HG03460 (cell line): ENCODE data around the gene CRACR2A.

Experiments used
- ATAC-seq: cut with Tn5 transposase; IDR thresholded peaks from one replicate; pipeline ENCODE4 v1.9.1; 2021; ENCODE audit not compliant: unreplicated experiment

CRACR2A gene

DNA sequence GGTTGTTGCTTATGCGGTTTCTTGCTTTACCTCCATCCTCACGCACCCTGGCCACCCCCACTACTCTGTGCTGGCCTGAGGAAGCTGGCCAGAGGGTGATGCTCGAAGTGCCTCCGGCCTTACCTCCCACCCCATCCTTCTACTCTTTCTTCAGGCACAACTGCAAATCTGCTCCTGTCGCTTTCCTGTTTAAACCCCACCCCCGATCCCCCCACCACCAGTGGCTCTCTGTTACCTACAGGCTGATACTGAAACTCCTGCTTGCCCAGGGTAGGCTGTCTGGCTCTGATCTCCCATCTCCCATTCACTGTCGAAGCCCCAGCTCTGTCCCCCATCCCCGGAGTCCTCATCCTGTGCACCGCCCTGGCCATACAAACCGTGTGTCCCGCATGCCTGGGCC, 150.4 kb downstream of the CRACR2A start:
- ATAC-seq: no peak

DNA sequence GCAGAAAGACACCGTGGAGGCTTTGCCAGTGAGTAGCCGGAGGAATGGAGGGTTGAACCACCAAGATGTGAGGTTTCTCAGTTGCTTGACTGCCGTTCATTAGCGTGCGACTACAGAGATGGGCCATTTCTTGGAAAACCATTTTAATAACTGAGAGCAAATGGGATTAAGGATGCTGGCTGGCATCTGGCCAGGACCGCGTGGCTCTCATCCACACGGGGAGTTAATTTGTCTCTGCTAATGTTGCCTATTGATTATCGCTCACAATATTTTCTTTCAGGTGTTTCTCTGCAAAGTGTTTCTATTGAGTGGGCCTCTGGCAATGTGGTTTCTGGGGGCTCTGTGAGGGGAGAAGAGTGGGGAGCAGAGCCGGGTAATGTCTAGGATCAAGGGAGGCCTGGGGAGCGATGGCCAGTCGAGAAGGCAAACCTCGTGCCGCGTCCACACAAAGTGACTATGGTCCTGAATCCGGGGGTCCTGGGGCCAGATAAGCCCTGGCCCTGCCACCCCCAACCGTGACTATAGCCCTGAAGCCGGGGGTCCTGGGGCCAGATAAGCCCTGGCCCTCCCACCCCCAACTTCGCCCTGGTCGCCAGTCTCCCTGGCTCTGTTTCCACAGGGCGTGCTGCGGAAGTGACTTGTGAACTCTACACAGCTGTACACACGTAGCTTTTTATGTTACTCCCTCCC, 151.3 kb downstream of the CRACR2A start:
- ATAC-seq: no peak

DNA sequence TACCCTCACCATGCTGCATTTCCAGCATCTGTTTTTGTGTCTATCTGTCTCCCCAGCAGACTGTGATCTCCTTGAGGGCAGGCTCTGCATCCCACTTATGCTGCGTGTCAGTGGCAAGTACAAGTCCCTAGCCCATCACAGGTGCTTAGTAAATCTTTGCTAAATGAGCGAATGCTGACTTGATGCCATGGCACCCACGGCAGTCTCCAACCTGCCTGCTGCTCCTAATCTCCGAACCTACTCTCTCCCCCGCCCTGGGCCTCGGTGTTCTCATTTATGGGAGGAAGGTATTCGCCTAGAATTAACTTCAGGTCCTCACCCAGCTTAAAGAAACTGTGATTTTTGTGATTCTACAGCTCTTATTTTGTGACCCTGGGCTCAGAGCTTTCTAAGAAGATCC, 152.0 kb downstream of the CRACR2A start:
- ATAC-seq: no peak

DNA sequence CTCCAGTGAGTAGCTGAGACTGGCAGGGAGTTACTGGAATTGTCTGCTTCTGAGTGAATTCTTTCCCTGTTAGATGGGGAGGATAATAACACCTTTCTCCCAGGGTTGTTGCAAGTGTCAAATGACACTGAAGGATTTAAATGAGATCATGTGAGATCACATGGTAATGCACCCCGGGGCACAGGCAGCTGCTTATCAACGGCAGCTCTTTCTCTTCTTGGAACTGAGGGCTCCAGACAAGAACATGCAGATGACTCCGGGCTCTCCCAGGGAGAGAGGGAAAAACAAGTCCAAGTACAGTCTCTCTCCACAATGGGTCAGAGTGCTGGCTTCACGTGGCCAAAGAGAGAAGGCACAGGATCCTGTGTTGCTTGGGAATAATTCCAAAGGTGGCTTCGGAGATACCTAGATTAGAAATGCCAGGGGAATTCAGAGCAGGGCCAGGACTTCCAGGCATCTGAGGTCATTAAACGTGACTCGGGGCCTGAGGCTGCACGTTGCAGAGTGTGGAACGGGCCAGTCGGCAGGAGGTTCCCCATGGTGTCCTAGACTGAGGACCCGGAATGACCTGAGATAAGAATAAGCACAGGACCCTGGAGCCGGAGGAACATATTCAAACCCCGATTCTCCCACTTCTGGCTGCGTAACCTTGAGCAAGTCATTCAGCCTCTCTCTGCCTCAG, 152.7 kb downstream of the CRACR2A start:
- no peak for ATAC-seq

DNA sequence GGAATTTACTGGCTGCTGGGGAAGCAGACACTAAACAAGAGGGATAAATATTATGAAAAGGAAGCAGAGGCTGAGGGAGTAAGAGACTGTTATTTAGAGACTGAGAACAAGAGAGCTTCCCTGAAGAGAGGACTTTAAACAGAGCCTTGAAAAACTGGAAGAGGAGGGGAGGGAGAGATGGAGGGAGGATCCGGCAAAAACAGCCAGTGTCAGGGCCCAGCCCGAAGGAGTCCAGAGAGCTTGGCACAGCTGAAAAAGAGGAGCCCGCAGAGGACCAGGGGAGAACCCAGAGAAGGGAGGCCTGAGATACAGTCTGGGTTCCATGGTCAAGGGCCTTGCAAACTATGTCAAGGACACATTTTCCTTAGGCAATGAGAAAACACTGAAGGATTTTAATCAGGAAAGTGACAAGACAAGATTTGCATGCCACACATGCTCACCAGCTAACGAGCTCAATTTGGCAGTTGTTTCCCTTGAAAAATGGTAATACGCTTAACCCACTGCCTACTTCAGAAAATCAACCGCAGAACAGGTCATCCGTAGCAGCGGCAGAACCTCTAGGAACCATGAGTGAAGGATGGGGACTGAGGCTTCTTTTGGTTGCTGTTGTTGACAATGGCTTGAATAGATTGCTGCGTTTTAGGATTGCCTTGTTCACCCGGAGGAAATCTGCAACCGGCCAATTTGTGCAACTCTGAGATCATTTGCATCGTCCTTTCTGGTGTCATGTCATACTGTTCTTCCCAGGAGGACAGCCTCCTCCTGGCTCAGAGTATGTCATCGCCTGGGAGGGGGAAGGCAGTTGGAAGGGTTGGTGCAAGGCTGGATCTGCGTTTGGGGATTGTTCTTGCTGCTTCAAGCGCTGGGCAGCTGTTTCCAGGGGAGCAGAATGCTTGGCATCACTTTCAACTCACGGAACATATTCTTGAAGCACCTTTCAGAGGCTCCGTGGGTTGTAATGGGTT, 153.7 kb downstream of the CRACR2A start:
- ATAC-seq: no peak

DNA sequence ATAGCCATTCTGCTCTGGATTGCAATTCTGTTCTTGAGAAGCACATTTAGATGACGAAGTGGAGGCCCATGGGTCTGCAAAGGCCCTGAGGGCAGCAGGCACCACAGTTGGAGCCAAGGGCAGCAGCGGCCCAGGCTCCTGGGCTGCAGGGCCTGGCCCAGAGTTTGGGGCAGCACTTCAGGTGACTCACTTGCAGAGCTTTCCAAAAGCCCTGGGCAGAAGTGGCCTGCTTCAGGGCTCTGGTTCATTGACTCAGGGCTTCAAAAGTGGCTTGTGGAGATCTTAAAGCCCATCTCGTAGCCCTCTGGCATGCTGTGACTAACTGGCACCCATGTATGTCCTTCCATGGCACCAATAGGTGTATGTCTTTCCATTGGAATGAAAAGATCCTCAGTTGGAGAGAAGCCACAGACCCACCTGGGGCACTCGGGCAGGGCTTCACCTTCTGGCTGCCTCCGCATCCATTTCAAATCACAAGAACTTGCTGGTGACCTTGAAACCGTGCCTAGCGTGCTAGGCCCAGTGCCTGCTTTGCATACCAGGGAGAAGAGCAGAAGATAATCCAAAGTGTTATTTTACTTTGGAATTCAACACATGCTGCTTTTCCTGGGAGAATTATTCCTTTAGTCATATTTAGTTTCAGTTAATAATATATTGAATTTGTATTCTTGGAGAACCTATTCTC, 155.2 kb downstream of the CRACR2A start:
- ATAC-seq: no peak

DNA sequence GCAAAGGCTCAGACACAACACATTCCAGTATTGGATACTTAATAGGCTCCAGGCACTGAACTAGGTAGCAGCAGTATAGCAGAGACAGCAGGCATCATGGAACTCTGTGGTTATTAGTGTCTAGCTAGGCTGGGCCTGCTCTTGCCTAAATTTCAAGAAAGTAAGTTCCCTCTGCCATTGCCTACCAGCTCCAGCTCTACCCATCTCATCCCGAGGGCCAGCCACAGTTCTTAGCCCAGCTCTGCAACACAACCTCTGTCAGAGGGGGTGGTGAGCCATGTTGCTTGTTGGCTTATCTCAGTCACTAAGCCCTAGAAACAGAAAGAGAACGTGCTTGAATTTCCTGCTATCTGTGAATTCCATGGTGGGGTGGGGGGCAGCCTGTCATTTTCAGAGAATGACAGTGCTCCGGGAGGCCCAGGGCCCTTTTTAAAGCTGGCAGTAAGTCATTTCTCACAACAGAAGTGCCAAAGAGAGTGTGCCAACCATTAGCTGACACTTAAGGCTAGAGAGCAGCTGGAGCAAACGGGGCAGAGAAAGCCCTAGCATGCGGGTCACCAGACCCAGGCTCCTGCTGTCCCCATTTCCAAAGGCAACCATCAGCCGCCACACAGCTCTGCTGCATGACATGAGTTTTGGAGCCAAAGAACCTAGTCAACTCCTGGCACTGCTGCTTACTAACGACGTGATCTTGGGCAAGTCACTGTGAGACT, 156.1 kb downstream of the CRACR2A start:
- no peak for ATAC-seq

DNA sequence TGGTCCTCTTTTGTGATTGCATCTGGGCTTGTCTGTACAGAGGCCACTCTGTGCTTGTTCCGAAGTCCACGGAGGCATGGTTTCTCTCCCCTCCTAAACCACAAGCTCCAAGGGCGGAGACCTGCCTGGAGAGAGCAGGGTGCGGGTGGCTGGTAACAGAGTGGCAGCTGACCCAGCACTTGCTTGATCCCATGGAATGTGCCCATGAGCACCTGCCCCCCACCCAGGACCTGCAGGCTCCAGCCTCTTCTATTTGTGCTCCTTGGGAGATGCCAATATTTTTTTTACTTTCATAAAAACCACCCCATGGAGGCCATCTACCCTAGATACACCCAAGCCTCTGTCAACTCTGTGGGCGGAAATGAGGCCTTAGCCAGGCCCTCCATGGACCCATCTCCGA, 157.2 kb downstream of the CRACR2A start:
- no peak for ATAC-seq

DNA sequence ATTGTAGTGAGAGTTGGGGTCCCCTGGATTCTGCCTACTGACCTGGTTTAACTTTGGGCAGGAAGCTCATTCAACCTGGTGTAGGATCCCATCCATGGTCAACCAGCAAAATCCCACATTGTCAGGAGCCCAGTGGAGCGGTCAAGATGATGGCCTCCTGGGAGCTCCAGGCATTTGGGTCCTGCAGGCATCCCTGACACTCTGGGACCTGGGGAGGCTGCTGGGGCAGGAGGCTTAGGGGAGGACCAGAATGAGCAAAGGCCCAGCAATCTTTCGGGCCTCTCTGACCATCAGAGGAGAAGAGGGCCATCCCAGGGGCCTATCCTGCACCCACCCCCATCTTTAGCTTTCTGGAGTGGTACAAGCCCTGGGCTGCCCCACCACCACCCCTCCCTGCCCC, 157.9 kb downstream of the CRACR2A start:
- ATAC-seq: no peak

DNA sequence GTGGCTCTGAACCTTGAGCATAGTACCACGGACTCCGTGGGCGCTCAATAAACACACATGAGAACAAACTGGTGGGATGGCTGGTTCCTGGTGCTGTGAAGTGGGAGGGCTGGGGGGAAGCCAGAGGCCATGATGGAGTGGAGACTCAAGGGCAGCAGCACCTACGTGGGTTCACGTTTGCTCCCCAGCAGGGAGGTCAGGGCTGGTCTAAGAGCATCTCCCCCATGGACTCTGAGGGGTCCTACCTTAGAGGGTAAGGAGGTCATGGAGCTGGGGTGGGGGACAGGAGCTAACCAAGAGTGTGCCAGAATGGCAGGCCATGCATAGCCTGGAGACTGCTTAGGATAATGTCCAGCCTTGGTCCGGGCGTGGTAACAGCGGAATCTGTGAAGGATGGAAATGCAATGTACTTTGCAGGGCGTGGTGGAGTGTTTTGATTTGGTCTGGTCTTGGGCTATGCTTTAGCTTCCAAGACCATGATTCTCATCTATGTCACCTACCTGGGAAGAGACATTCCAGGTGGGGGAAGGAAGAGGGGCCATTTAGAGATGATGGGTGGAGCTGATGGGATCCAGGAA, 158.9 kb downstream of the CRACR2A start:
- no peak for ATAC-seq

DNA sequence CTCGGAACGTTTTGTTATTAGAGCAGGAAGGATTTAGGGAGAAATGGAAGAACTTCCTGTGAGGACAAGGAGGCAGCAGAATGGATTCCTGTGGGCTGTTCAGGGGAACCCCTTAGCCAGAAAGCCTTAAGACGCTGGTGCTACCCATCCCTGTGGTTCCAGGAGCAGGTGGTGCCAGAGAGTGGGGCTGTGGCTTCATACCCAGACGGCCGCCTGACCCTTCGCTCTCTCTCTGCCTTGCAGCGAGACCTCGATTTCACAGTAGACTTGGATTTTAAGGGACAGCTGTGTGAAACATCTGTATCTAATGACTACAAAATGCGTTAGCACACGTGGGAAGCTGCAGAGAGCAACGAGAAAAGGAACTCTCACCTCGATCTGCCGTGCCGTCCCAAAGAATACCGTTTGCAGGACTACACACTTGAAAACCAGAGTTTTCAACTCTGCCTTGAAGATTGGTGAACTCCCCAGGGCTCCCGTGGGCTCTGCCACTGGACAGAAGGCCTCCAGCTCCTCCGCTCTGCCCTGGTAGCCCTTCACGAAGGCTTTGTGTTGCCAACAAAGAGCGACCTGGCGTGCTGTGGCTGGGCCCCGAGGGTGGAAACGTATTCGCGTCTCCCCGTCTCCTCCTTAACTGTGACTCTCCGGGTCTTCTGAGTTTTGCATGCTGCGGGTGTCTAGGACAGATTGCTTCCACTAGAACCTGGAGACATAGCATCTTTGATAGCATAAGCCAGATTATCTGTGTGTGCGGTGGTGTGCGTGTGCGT, 159.9 kb downstream of the CRACR2A start:
- ATAC-seq: no peak

DNA sequence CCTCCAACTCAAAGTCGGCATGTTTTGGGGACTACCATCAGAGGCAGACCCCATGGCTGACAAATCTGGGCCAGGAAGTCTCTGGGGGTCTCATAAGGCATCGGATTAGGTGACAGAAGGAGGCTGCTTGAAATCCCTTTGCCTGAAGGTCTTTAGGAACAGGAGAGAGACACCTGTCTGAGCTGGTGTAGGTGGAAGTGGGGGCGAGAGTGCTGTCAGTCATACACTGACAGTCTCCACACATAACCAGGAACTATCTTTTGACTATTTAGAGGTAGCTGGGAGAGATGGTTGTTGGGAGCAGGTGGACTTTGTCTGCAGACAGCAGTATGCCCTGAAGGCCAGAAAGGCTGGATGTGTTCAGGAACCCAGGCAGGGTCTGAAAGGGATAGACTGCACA, 163.2 kb downstream of the CRACR2A start:
- ATAC-seq: no peak

DNA sequence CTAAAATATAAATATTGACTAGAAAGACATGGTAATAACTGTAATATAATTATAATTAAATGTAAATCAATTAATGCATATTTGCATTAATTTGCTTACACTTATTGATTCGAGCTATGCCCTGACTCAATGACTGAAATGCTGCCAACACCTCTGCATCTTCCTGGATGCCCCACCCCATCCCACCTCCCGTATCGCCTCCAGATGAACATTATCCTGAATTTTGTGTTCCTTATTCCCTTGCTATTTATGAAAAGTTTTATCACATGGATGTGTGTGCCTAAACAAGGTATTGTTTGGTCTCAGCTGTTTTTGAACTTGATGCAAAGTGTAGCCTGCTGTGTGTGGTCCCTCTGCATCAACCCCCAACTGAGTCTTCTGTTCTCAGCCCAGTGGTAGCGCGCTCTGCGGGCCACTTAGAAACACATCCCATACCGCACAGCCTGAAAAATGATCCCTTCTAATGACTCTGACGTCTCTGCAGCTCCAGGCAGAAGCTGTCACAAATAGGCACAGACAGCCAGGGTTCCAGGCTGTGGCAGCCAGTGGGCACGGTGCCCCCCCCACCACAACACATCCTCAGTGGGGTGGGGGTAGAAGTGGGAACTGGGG, 165.4 kb downstream of the CRACR2A start:
- ATAC-seq: no peak

DNA sequence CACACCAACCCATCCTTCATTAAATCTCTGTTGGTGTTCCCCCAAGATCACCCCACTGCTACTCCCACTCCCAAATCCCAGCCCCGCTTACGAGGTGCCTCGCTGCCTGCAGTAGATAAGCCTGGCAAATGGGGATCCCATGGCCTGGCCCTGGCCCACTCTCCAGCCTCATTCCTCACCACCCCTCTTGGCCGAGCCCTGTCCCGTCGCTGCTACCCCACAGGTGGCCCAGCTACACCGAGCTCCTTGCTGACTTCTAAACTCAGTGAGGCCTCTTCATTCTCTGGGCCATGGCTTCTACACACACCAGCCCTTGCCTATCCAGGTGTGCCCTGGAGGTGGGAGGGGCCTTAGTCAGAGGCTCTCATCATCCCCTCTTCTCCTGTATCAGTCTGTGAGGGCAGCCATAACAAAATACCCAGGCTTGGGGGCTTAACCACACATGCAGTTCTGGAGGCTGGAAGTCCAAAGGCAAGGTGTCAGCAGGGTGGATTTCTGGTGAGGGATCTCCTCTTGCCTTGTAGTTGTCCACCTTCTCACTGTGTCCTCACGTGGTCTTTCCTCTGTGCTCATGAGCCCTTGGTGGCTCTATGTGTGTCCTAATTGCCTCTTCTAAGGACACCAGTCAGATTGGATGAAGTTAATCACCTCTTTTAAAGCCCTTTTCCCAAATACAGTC, 169.1 kb downstream of the CRACR2A start:
- no peak for ATAC-seq

DNA sequence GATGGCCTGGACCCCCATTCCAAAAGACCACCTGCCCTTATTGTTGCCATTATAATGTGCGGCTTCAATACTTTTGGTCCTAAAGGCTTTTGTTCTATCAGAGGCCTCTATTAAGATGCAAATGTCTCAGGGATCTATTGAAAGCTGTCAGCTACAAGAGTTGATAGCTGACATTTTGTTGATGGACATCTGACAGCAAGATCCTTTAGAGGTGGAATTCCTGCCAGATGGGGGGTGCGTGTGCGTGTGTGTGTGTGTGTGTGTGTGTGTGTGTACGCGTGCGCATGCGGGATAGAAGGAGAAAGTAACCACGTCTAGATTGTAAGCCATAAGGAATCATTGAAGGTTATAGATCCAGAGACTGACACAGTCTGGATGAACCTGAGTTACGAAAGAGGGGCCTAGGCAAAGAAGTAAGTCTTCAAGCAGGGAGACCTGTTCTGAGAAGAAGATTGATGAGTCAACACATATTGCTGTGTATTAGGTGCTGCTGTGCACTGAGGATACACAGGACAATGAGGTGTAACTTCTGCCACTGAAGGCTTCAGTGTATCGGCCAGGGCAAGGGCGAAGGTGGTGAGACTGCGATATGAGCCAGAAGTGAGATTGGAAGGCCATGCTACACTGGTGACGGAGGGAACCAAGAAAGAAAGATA, 172.7 kb downstream of the CRACR2A start:
- ATAC-seq: no peak

DNA sequence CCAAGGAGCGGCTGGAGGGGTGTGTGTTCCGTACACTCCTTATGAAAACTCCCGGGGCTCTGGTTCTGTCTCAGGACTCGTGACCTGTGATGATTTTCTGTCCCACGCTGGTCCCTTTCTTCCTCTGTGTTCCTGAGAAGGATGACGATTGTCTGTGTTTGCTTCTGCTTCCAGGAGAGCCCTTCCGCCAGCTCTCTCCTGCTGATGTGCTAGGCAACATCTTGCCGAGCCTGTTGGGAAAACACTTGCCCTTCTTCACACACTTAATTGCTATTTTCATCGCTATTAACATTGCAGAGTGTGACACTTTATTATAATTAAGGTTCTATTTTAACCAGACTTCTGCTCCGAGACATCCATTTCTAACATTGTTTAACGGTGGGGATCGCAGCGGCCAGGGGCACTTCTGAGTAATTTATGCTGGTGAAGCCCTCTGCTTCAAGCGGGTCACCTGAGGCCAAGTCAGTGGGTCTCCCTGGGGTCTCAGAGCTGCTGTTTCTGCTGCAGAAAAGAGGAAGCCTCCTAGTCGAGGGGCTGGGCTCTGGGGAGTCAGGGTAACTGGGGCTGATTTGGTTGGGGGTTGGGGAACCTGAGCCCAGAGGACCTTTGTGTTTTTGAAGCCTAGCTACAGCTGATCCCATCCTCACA, 173.3 kb downstream of the CRACR2A start:
- ATAC-seq: no peak

DNA sequence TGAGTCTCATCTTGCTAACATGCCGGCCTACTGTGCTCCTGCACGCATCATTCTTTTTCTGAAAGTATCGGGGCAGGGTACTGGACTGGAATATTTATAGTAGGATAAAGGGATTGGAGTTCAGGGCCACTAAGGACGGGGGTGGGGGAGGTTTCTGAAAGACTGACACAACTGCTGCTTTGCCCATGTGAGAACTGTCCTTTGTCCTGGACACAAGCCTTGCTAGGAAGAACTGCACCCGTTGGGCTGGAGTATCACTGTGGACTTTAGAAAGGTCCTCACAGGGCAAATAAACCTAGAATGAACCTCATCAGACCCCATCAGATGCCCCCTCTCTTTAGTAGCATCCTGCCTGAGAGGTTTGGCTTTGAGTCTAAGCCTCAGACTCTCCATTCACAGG, 174.4 kb downstream of the CRACR2A start:
- ATAC-seq: no peak
